Putamen (tissue), 1 donor: ENCODE measurements around the gene CTNND2.
A peak's percentile ranks its signal among the peaks of the same experiment; 100 is the strongest.
"Not testable (repeated sequence)": the region's sequence is repeated elsewhere in the genome, so short reads cannot be mapped to it uniquely, and the experiment has no call there.

Experiments
- DNase-seq: peaks from one replicate; pipeline ENCODE4 v3.0.0-alpha.2; 2016; ENCODE audit warnings: low spot score

Gene CTNND2

GRCh38 chr5:11873587-11873986, 30.7 kb downstream of the CTNND2 start:
- no peak for DNase-seq

GRCh38 chr5:11869203-11869602, 35.0 kb downstream of the CTNND2 start:
- no peak for DNase-seq

GRCh38 chr5:11863911-11864310, 40.3 kb downstream of the CTNND2 start:
- DNase-seq = no peak

GRCh38 chr5:11857391-11857790, 46.9 kb downstream of the CTNND2 start:
- DNase-seq = no peak

GRCh38 chr5:11854936-11855335, 49.3 kb downstream of the CTNND2 start:
- DNase-seq = peak; percentile 1

GRCh38 chr5:11853796-11854195, 50.5 kb downstream of the CTNND2 start:
- no peak for DNase-seq

GRCh38 chr5:11853140-11853539, 51.1 kb downstream of the CTNND2 start:
- no peak for DNase-seq

GRCh38 chr5:11852717-11853087, 51.5 kb downstream of the CTNND2 start:
- DNase-seq = no peak

- no peak for DNase-seq
Measured at GRCh38 chr5:11851965-11852716, 52.1 kb downstream of the CTNND2 start.

- peak; percentile 4 for DNase-seq
Measured at GRCh38 chr5:11851416-11851815, 52.8 kb downstream of the CTNND2 start.

GRCh38 chr5:11828566-11828965, 75.7 kb downstream of the CTNND2 start:
- DNase-seq = not testable (repeated sequence)

GRCh38 chr5:11822598-11822997, 81.6 kb downstream of the CTNND2 start:
- no peak for DNase-seq

GRCh38 chr5:11815916-11816315, 88.3 kb downstream of the CTNND2 start:
- DNase-seq = no peak

GRCh38 chr5:11815481-11815880, 88.8 kb downstream of the CTNND2 start:
- no peak for DNase-seq

GRCh38 chr5:11814373-11814772, 89.9 kb downstream of the CTNND2 start:
- no peak for DNase-seq

- no peak for DNase-seq
Measured at GRCh38 chr5:11809407-11809806, 94.8 kb downstream of the CTNND2 start.

GRCh38 chr5:11803436-11803835, 100.8 kb downstream of the CTNND2 start:
- DNase-seq = no peak

GRCh38 chr5:11801061-11801460, 103.2 kb downstream of the CTNND2 start:
- no peak for DNase-seq

- DNase-seq = no peak
Measured at GRCh38 chr5:11797132-11797531, 107.1 kb downstream of the CTNND2 start.

- DNase-seq = no peak
Measured at GRCh38 chr5:11793396-11793795, 110.8 kb downstream of the CTNND2 start.

- peak; percentile 29 for DNase-seq
Measured at GRCh38 chr5:11792621-11793020, 111.6 kb downstream of the CTNND2 start.

GRCh38 chr5:11791792-11792191, 112.5 kb downstream of the CTNND2 start:
- DNase-seq = peak; percentile 49

- no peak for DNase-seq
Measured at GRCh38 chr5:11790201-11790600, 114.0 kb downstream of the CTNND2 start.

GRCh38 chr5:11785771-11786352, 118.4 kb downstream of the CTNND2 start:
- no peak for DNase-seq
